Bladder microvascular endothelial cell (primary cell): ENCODE data around the gene ZIC2. TPM values are rescaled to one million over a fixed set of nuclear protein-coding genes. Genes with fewer than 3 reads are reported as not detected.

ENCODE experiments used
- total RNA-seq: library from RNA; depleted of rRNA; stranded (reverse); fragments of >200 nt; gene quantifications from 2 replicates; pipeline ENCODE4 v1.2.3, GENCODE V29; 2014

ZIC2 gene
- total RNA-seq = not detected in 2 replicates

GRCh38 chr13:99981735-99982035, at the start of gene ZIC2:
Gene ZIC2, plus strand, starts transcription at chr13:99981784. Its CDS starts 281 bp downstream, at chr13:99982065.

GRCh38 chr13:99971576-99972189, 9.9 kb upstream of the ZIC2 start, which contains the start of gene ZIC5:
Gene ZIC5, minus strand, starts transcription at chr13:99971767. Its CDS starts 164 bp downstream, at chr13:99971603.

Other genes with a start within 250 kb of the ZIC2 start
- 0.06 TPM in 1 of 2 replicates, not detected in the other for gene ZIC5, start 10.0 kb upstream of the ZIC2 start, total RNA-seq
- gene PCCA, start 107.3 kb downstream of the ZIC2 start, total RNA-seq = 24.3 and 59.4 TPM in 2 replicates